Measurements from ENCODE around the gene DAP3. TPM values are rescaled to one million over a fixed set of nuclear protein-coding genes. Genes with fewer than 3 reads are reported as not detected.
A peak's percentile ranks its signal among the peaks of the same experiment; 100 is the strongest.

Gene DAP3
- total RNA-seq, 1 donor from 2014 or later = 109 TPM

GRCh38 chr1:155691992-155692528 is 3.2 kb downstream of the DAP3 start:
- no peak overlapping the region for H3K27ac Mint-ChIP-seq
- peaks cover 30% of the 10 kb centered on the region for H3K4me1 Mint-ChIP-seq (ENCODE audit: unreplicated experiment)
- H3K4me3 Mint-ChIP-seq = peak overlapping the region; percentile 71
- H3K36me3 Mint-ChIP-seq = peaks cover 52% of the 10 kb centered on the region
- peaks cover 11% of the 10 kb centered on the region for H3K9me3 Mint-ChIP-seq
- no peak for TF ChIP-seq CTCF (conservative IDR thresholded peaks at IDR 0.05)
- no peaks in the 10 kb centered on the region for H3K27me3 Mint-ChIP-seq
- DNase-seq (ENCODE audit: extremely low spot score, unreplicated experiment) = no peak

- peaks cover 16% of the 10 kb centered on the region for H3K9me3 Mint-ChIP-seq
Measured at GRCh38 chr1:155694167-155694566, 5.3 kb downstream of the DAP3 start.

GRCh38 chr1:155695072-155695471 is 6.2 kb downstream of the DAP3 start:
- Mint-ChIP-seq H3K9me3 (peaks cover 16% of the 10 kb centered on the region), H3K4me1 (ENCODE audit: unreplicated experiment) (peaks cover 28% of the 10 kb centered on the region), H3K27ac (no peak overlapping the region), H3K4me3 (no peak overlapping the region), H3K36me3 (peaks cover 57% of the 10 kb centered on the region), H3K27me3 (no peaks in the 10 kb centered on the region)
- DNase-seq (ENCODE audit: extremely low spot score, unreplicated experiment) = no peak
- TF ChIP-seq CTCF (conservative IDR thresholded peaks at IDR 0.05) = no peak

More at GRCh38 chr1:155694167-155694566, 5.3 kb downstream of the DAP3 start:
- H3K36me3 Mint-ChIP-seq = peaks cover 61% of the 10 kb centered on the region
- no peak overlapping the region for H3K4me3 Mint-ChIP-seq
- TF ChIP-seq CTCF (conservative IDR thresholded peaks at IDR 0.05) = no peak
- no peak overlapping the region for H3K27ac Mint-ChIP-seq
- no peaks in the 10 kb centered on the region for H3K27me3 Mint-ChIP-seq
- no peak for DNase-seq (ENCODE audit: extremely low spot score, unreplicated experiment)
- H3K4me1 Mint-ChIP-seq (ENCODE audit: unreplicated experiment) = peaks cover 33% of the 10 kb centered on the region

GRCh38 chr1:155695608-155696007 is 6.7 kb downstream of the DAP3 start:
- H3K4me1 Mint-ChIP-seq (ENCODE audit: unreplicated experiment) = peaks cover 25% of the 10 kb centered on the region
- DNase-seq (ENCODE audit: extremely low spot score, unreplicated experiment) = no peak

GRCh38 chr1:155696524-155696923 is 7.6 kb downstream of the DAP3 start:
- no peak for TF ChIP-seq CTCF (conservative IDR thresholded peaks at IDR 0.05)
- H3K27ac Mint-ChIP-seq = no peak overlapping the region
- H3K36me3 Mint-ChIP-seq = peaks cover 49% of the 10 kb centered on the region

More at GRCh38 chr1:155695608-155696007, 6.7 kb downstream of the DAP3 start:
- peaks cover 55% of the 10 kb centered on the region for H3K36me3 Mint-ChIP-seq
- no peak overlapping the region for H3K27ac Mint-ChIP-seq
- no peaks in the 10 kb centered on the region for H3K27me3 Mint-ChIP-seq
- H3K4me3 Mint-ChIP-seq = no peak overlapping the region
- TF ChIP-seq CTCF (conservative IDR thresholded peaks at IDR 0.05) = no peak
- peaks cover 16% of the 10 kb centered on the region for H3K9me3 Mint-ChIP-seq

More at GRCh38 chr1:155696524-155696923, 7.6 kb downstream of the DAP3 start:
- H3K9me3 Mint-ChIP-seq = peaks cover 16% of the 10 kb centered on the region
- no peak for DNase-seq (ENCODE audit: extremely low spot score, unreplicated experiment)
- H3K4me3 Mint-ChIP-seq = no peak overlapping the region
- H3K4me1 Mint-ChIP-seq (ENCODE audit: unreplicated experiment) = peaks cover 20% of the 10 kb centered on the region
- no peaks in the 10 kb centered on the region for H3K27me3 Mint-ChIP-seq
